ENCODE results near the gene PHF11. TPM values are rescaled to one million over a fixed set of nuclear protein-coding genes. Genes with fewer than 3 reads are reported as not detected.
"Not testable (repeated sequence)": the region's sequence is repeated elsewhere in the genome, so short reads cannot be mapped to it uniquely, and the experiment has no call there.

Gene PHF11
- total RNA-seq, 1 experiment from 2014 or later, result 15.7 TPM

GRCh38 chr13:49563516-49563915 is 67.8 kb downstream of the PHF11 start:
- no TSS peak for BruUV-seq (replicated peaks)
- ATAC-seq (no peak), DNase-seq (ENCODE audit: low read depth, low spot score) (no peak)
- Histone ChIP-seq H3K27ac (ENCODE audit: low read length) (no peak overlapping the region), H3K36me3 (ENCODE audit: control insufficient read depth, insufficient read depth, low read length) (no peaks in the 10 kb centered on the region), H3K4me1 (ENCODE audit: control insufficient read depth, insufficient read depth, low read length) (no peaks in the 10 kb centered on the region), H3K27me3 (ENCODE audit: control insufficient read depth, insufficient read depth, low read length) (no peaks in the 10 kb centered on the region), H3K9me3 (ENCODE audit: control insufficient read depth, insufficient read depth, low read depth, low read length) (no peaks in the 10 kb centered on the region), H3K4me3 (ENCODE audit: low read depth in 2 of 2, low read length in 2 of 2) (no peak overlapping the region)
- TF ChIP-seq SIN3A (IDR thresholded peaks at IDR 0.05; ENCODE audit: borderline replicate concordance, insufficient read depth, low read depth, low read length) (no peak), CTCF (IDR thresholded peaks at IDR 0.05) (no peak), POLR2AphosphoS5 (IDR thresholded peaks at IDR 0.05; ENCODE audit: low read depth, low read length) (no peak), TCF7L2 (IDR thresholded peaks at IDR 0.05; ENCODE audit: low read depth, low read length) (no peak), REST (IDR thresholded peaks at IDR 0.05; ENCODE audit: insufficient read depth in 1 of 2, low read depth in 2 of 2, low read length in 1 of 2) (no peak)
- ChIA-PET CTCF (no interaction called here), POLR2A (no interaction called here)
- in situ Hi-C loops (cut with HindIII; ENCODE audit: low pct_unique_long_range_greater_than_20kb, low sequenced_read_pairs) (no loop called here), intact Hi-C loops (cut with micrococcal nuclease; ENCODE audit: unreplicated experiment) (no loop called here)

GRCh38 chr13:49565461-49565860 is 69.7 kb downstream of the PHF11 start:
- H3K36me3 ChIP-seq (ENCODE audit: control insufficient read depth, insufficient read depth, low read length); POLR2A ChIA-PET; BruUV-seq (replicated peaks); DNase-seq (ENCODE audit: low read depth, low spot score); H3K27ac ChIP-seq (ENCODE audit: low read length); CTCF ChIA-PET; H3K4me3 ChIP-seq (ENCODE audit: low read depth in 2 of 2, low read length in 2 of 2); ATAC-seq; intact Hi-C loops (cut with micrococcal nuclease; ENCODE audit: unreplicated experiment); in situ Hi-C loops (cut with HindIII; ENCODE audit: low pct_unique_long_range_greater_than_20kb, low sequenced_read_pairs); H3K4me1 ChIP-seq (ENCODE audit: control insufficient read depth, insufficient read depth, low read length); H3K27me3 ChIP-seq (ENCODE audit: control insufficient read depth, insufficient read depth, low read length); H3K9me3 ChIP-seq (ENCODE audit: control insufficient read depth, insufficient read depth, low read depth, low read length): not testable (repeated sequence)

- BruUV-seq (replicated peaks), result no TSS peak
- in situ Hi-C loops (cut with HindIII; ENCODE audit: low pct_unique_long_range_greater_than_20kb, low sequenced_read_pairs), result no loop called here
- no peak for DNase-seq (ENCODE audit: low read depth, low spot score)
These were observed 70.7 kb downstream of the PHF11 start for GRCh38 chr13:49566461-49566860.

More at GRCh38 chr13:49566461-49566860, 70.7 kb downstream of the PHF11 start:
- no peaks in the 10 kb centered on the region for H3K36me3 ChIP-seq (ENCODE audit: control insufficient read depth, insufficient read depth, low read length)
- no peaks in the 10 kb centered on the region for H3K9me3 ChIP-seq (ENCODE audit: control insufficient read depth, insufficient read depth, low read depth, low read length)
- H3K4me1 ChIP-seq (ENCODE audit: control insufficient read depth, insufficient read depth, low read length), result no peaks in the 10 kb centered on the region; the same call in 1 of the 2 replicates
- ChIA-PET CTCF (no interaction called here), POLR2A (no interaction called here)
- TF ChIP-seq REST (IDR thresholded peaks at IDR 0.05; ENCODE audit: insufficient read depth in 1 of 2, low read depth in 2 of 2, low read length in 1 of 2) (no peak), TCF7L2 (IDR thresholded peaks at IDR 0.05; ENCODE audit: low read depth, low read length) (no peak), POLR2AphosphoS5 (IDR thresholded peaks at IDR 0.05; ENCODE audit: low read depth, low read length) (no peak), SIN3A (IDR thresholded peaks at IDR 0.05; ENCODE audit: borderline replicate concordance, insufficient read depth, low read depth, low read length) (no peak), CTCF (IDR thresholded peaks at IDR 0.05) (no peak)
- intact Hi-C loops (cut with micrococcal nuclease; ENCODE audit: unreplicated experiment), result no loop called here
- ATAC-seq, result no peak
- no peak overlapping the region for H3K4me3 ChIP-seq (ENCODE audit: low read depth in 2 of 2, low read length in 2 of 2)
- H3K27me3 ChIP-seq (ENCODE audit: control insufficient read depth, insufficient read depth, low read length), result no peaks in the 10 kb centered on the region
- H3K27ac ChIP-seq (ENCODE audit: low read length), result no peak overlapping the region
